ENCODE measurements around the gene SIL1. TPM values are rescaled to one million over a fixed set of nuclear protein-coding genes. Genes with fewer than 3 reads are reported as not detected.

Gene SIL1
- total RNA-seq, 1 experiment from 2014 or later, result 10.7 TPM

DNA sequence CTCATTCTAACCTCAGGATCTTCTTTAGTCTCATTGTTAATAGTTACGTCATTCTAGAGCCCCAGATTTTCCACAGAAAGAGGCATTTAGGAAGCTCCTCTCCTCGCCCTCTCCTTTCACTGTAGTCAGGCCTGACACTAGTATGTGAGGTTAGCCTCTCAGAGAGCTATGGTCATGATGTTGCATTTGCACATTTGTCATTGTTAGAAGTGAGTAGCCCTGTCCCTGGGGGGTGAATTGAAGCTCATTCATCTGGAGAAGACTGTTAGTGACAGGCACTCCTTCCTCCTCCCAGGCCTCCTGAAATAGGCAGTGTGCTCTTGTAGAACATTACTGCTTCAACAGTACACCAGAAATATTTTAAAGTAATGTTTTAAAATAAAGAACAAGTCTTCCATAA lies 296.5 kb downstream of the SIL1 start (continued):
- TF ChIP-seq ZNF317 (CRISPR knock-in tag; IDR thresholded peaks at IDR 0.05; ENCODE audit: borderline replicate concordance, low read depth) (no peak), ZNF423 (CRISPR knock-in tag; IDR thresholded peaks at IDR 0.05) (no peak), ZBTB21 (CRISPR knock-in tag; IDR thresholded peaks at IDR 0.05; ENCODE audit: borderline replicate concordance) (no peak)

DNA sequence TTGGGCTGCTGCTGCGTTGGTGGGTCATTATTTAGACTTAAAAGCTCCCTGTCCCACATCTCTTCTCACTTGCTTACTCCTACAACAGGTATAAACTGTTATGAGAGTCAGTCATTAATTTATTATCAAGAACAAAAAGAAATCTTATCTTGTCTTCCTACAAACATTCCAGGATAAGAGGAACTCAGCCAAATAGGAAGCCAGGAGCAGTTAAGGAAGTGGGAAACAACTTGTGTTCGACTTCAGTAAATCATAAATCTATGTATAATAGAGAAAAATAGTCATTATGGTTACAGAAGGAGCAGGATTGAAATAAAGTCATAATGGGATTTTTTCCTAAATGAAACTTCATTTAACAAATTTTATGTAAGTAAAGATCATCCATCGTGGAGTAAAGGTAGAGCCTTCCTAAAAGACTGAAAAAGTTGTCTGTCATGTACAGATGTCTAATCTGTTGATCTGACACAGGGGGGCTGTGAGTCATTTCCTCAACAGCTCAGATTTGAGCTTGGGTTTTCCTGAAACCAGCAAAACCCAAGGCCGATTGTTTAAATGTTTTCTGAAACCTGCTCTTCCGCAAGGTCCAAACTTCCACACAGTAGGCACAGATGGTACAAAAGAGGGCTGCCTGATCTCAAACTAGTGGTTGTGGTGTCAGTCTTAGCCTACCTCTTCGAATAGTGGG lies 297.7 kb downstream of the SIL1 start:
- TF ChIP-seq, protein P1, sequence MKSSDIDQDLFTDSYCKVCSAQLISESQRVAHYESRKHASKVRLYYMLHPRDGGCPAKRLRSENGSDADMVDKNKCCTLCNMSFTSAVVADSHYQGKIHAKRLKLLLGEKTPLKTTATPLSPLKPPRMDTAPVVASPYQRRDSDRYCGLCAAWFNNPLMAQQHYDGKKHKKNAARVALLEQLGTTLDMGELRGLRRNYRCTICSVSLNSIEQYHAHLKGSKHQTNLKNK (CRISPR knock-in tag; IDR thresholded peaks at IDR 0.05), result no peak
- TF ChIP-seq GTF2I (CRISPR knock-in tag; conservative IDR thresholded peaks at IDR 0.05) (no peak), TEAD1 (CRISPR knock-in tag; IDR thresholded peaks at IDR 0.05) (no peak), ZNF423 (CRISPR knock-in tag; IDR thresholded peaks at IDR 0.05) (no peak), NFYB (CRISPR knock-in tag; conservative IDR thresholded peaks at IDR 0.05; ENCODE audit: low read depth) (no peak), SMAD4 (CRISPR knock-in tag; IDR thresholded peaks at IDR 0.05) (no peak), CREM (CRISPR knock-in tag; IDR thresholded peaks at IDR 0.05) (no peak), RELA (CRISPR knock-in tag; IDR thresholded peaks at IDR 0.05; ENCODE audit: borderline replicate concordance) (no peak)
- TF ChIP-seq, protein P2, sequence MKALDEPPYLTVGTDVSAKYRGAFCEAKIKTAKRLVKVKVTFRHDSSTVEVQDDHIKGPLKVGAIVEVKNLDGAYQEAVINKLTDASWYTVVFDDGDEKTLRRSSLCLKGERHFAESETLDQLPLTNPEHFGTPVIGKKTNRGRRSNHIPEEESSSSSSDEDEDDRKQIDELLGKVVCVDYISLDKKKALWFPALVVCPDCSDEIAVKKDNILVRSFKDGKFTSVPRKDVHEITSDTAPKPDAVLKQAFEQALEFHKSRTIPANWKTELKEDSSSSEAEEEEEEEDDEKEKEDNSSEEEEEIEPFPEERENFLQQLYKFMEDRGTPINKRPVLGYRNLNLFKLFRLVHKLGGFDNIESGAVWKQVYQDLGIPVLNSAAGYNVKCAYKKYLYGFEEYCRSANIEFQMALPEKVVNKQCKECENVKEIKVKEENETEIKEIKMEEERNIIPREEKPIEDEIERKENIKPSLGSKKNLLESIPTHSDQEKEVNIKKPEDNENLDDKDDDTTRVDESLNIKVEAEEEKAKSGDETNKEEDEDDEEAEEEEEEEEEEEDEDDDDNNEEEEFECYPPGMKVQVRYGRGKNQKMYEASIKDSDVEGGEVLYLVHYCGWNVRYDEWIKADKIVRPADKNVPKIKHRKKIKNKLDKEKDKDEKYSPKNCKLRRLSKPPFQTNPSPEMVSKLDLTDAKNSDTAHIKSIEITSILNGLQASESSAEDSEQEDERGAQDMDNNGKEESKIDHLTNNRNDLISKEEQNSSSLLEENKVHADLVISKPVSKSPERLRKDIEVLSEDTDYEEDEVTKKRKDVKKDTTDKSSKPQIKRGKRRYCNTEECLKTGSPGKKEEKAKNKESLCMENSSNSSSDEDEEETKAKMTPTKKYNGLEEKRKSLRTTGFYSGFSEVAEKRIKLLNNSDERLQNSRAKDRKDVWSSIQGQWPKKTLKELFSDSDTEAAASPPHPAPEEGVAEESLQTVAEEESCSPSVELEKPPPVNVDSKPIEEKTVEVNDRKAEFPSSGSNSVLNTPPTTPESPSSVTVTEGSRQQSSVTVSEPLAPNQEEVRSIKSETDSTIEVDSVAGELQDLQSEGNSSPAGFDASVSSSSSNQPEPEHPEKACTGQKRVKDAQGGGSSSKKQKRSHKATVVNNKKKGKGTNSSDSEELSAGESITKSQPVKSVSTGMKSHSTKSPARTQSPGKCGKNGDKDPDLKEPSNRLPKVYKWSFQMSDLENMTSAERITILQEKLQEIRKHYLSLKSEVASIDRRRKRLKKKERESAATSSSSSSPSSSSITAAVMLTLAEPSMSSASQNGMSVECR (CRISPR knock-in tag; IDR thresholded peaks at IDR 0.05; ENCODE audit: borderline replicate concordance), result no peak
- TF ChIP-seq, protein P3, sequence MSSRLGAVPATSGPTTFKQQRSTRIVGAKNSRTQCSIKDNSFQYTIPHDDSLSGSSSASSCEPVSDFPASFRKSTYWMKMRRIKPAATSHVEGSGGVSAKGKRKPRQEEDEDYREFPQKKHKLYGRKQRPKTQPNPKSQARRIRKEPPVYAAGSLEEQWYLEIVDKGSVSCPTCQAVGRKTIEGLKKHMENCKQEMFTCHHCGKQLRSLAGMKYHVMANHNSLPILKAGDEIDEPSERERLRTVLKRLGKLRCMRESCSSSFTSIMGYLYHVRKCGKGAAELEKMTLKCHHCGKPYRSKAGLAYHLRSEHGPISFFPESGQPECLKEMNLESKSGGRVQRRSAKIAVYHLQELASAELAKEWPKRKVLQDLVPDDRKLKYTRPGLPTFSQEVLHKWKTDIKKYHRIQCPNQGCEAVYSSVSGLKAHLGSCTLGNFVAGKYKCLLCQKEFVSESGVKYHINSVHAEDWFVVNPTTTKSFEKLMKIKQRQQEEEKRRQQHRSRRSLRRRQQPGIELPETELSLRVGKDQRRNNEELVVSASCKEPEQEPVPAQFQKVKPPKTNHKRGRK (CRISPR knock-in tag; IDR thresholded peaks at IDR 0.05; ENCODE audit: borderline replicate concordance), result no peak
- TF ChIP-seq, protein P4, sequence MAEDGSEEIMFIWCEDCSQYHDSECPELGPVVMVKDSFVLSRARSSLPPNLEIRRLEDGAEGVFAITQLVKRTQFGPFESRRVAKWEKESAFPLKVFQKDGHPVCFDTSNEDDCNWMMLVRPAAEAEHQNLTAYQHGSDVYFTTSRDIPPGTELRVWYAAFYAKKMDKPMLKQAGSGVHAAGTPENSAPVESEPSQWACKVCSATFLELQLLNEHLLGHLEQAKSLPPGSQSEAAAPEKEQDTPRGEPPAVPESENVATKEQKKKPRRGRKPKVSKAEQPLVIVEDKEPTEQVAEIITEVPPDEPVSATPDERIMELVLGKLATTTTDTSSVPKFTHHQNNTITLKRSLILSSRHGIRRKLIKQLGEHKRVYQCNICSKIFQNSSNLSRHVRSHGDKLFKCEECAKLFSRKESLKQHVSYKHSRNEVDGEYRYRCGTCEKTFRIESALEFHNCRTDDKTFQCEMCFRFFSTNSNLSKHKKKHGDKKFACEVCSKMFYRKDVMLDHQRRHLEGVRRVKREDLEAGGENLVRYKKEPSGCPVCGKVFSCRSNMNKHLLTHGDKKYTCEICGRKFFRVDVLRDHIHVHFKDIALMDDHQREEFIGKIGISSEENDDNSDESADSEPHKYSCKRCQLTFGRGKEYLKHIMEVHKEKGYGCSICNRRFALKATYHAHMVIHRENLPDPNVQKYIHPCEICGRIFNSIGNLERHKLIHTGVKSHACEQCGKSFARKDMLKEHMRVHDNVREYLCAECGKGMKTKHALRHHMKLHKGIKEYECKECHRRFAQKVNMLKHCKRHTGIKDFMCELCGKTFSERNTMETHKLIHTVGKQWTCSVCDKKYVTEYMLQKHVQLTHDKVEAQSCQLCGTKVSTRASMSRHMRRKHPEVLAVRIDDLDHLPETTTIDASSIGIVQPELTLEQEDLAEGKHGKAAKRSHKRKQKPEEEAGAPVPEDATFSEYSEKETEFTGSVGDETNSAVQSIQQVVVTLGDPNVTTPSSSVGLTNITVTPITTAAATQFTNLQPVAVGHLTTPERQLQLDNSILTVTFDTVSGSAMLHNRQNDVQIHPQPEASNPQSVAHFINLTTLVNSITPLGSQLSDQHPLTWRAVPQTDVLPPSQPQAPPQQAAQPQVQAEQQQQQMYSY (CRISPR knock-in tag; IDR thresholded peaks at IDR 0.05), result no peak
- TF ChIP-seq, protein P5, sequence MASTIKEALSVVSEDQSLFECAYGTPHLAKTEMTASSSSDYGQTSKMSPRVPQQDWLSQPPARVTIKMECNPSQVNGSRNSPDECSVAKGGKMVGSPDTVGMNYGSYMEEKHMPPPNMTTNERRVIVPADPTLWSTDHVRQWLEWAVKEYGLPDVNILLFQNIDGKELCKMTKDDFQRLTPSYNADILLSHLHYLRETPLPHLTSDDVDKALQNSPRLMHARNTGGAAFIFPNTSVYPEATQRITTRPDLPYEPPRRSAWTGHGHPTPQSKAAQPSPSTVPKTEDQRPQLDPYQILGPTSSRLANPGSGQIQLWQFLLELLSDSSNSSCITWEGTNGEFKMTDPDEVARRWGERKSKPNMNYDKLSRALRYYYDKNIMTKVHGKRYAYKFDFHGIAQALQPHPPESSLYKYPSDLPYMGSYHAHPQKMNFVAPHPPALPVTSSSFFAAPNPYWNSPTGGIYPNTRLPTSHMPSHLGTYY (CRISPR knock-in tag; IDR thresholded peaks at IDR 0.05), result no peak
- TF ChIP-seq, protein P6, sequence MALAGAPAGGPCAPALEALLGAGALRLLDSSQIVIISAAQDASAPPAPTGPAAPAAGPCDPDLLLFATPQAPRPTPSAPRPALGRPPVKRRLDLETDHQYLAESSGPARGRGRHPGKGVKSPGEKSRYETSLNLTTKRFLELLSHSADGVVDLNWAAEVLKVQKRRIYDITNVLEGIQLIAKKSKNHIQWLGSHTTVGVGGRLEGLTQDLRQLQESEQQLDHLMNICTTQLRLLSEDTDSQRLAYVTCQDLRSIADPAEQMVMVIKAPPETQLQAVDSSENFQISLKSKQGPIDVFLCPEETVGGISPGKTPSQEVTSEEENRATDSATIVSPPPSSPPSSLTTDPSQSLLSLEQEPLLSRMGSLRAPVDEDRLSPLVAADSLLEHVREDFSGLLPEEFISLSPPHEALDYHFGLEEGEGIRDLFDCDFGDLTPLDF (CRISPR knock-in tag; IDR thresholded peaks at IDR 0.05), result no peak
- TF ChIP-seq, protein P7, sequence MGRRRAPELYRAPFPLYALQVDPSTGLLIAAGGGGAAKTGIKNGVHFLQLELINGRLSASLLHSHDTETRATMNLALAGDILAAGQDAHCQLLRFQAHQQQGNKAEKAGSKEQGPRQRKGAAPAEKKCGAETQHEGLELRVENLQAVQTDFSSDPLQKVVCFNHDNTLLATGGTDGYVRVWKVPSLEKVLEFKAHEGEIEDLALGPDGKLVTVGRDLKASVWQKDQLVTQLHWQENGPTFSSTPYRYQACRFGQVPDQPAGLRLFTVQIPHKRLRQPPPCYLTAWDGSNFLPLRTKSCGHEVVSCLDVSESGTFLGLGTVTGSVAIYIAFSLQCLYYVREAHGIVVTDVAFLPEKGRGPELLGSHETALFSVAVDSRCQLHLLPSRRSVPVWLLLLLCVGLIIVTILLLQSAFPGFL (CRISPR knock-in tag; IDR thresholded peaks at IDR 0.05; ENCODE audit: borderline replicate concordance), result no peak
- TF ChIP-seq, protein P8, sequence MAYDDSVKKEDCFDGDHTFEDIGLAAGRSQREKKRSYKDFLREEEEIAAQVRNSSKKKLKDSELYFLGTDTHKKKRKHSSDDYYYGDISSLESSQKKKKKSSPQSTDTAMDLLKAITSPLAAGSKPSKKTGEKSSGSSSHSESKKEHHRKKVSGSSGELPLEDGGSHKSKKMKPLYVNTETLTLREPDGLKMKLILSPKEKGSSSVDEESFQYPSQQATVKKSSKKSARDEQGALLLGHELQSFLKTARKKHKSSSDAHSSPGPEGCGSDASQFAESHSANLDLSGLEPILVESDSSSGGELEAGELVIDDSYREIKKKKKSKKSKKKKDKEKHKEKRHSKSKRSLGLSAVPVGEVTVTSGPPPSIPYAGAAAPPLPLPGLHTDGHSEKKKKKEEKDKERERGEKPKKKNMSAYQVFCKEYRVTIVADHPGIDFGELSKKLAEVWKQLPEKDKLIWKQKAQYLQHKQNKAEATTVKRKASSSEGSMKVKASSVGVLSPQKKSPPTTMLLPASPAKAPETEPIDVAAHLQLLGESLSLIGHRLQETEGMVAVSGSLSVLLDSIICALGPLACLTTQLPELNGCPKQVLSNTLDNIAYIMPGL (CRISPR knock-in tag; IDR thresholded peaks at IDR 0.05), result no peak
- ATAC-seq (no peak), DNase-seq (ENCODE audit: low spot score) (no peak)
- CTCF ChIA-PET, result no interaction called here
- POLR2A ChIA-PET, result no interaction called here
- H3K4me1 Mint-ChIP-seq, result peaks cover 17% of the 10 kb centered on the region
- no peaks in the 10 kb centered on the region for H3K9me3 Mint-ChIP-seq
- H3K36me3 Mint-ChIP-seq, result peaks cover 42% of the 10 kb centered on the region
- H3K27me3 Mint-ChIP-seq (ENCODE audit: low read depth), result no peaks in the 10 kb centered on the region
- H3K4me3 Mint-ChIP-seq, result no peak overlapping the region
- no peak overlapping the region for H3K27ac Mint-ChIP-seq

All from WTC11 (cell line).